GM21786 (cell line): Measurements from ENCODE around the gene KIF13A.
"Not testable (repeated sequence)": the region's sequence is repeated elsewhere in the genome, so short reads cannot be mapped to it uniquely, and the experiment has no call there.

ENCODE experiments used
- ATAC-seq: cut with Tn5 transposase; IDR thresholded peaks from one replicate; pipeline ENCODE4 v1.9.1; 2021; ENCODE audit not compliant: unreplicated experiment

The KIF13A gene

GRCh38 chr6:17905611-17906592, 81.5 kb downstream of the KIF13A start:
- no peak for ATAC-seq

- ATAC-seq = no peak
These were observed 82.8 kb downstream of the KIF13A start for GRCh38 chr6:17904491-17905120.

GRCh38 chr6:17902974-17903373, 84.5 kb downstream of the KIF13A start:
- ATAC-seq = no peak

GRCh38 chr6:17901493-17901892, 85.9 kb downstream of the KIF13A start:
- ATAC-seq = no peak

- ATAC-seq = no peak
These were observed 87.4 kb downstream of the KIF13A start for GRCh38 chr6:17900011-17900410.

- ATAC-seq = no peak
These were observed 87.9 kb downstream of the KIF13A start for GRCh38 chr6:17899491-17899890.

- ATAC-seq = no peak
These were observed 89.8 kb downstream of the KIF13A start for GRCh38 chr6:17897681-17898080.

- ATAC-seq = no peak
These were observed 92.5 kb downstream of the KIF13A start for GRCh38 chr6:17894905-17895304.

GRCh38 chr6:17894191-17894590, 93.2 kb downstream of the KIF13A start:
- no peak for ATAC-seq

GRCh38 chr6:17892097-17892686, 95.2 kb downstream of the KIF13A start:
- no peak for ATAC-seq

- no peak for ATAC-seq
These were observed 97.1 kb downstream of the KIF13A start for GRCh38 chr6:17890309-17890708.

- ATAC-seq = not testable (repeated sequence)
These were observed 97.7 kb downstream of the KIF13A start for GRCh38 chr6:17889777-17890176.

- ATAC-seq = no peak
These were observed 100.5 kb downstream of the KIF13A start for GRCh38 chr6:17886891-17887290.

- no peak for ATAC-seq
These were observed 101.4 kb downstream of the KIF13A start for GRCh38 chr6:17885889-17886576.

- ATAC-seq = peak; percentile 80
These were observed 102.6 kb downstream of the KIF13A start for GRCh38 chr6:17884498-17885478.

- ATAC-seq = no peak
These were observed 103.6 kb downstream of the KIF13A start for GRCh38 chr6:17883665-17884497.

- ATAC-seq = no peak
These were observed 106.2 kb downstream of the KIF13A start for GRCh38 chr6:17881085-17881858.

GRCh38 chr6:17879184-17879583, 108.3 kb downstream of the KIF13A start:
- no peak for ATAC-seq
